Ectodermal cell (in vitro differentiated cells): ENCODE data around the gene KDM3A.

Experiments
- H3K27ac ChIP-seq: 2 replicates; pipeline ENCODE4 v1.7.0; 2013; ENCODE audit warnings: mild to moderate bottlenecking, low read depth, low read length; ENCODE audit not compliant: insufficient read depth, poor library complexity, severe bottlenecking
- H3K27me3 ChIP-seq: 2 replicates; pipeline ENCODE4 v1.7.0; 2013; ENCODE audit warnings: mild to moderate bottlenecking, low read length; ENCODE audit not compliant: insufficient read depth, control insufficient read depth, poor library complexity, severe bottlenecking
- H3K36me3 ChIP-seq: one replicate; pipeline ENCODE4 v1.7.0; 2013; ENCODE audit warnings: low read length; ENCODE audit not compliant: control insufficient read depth, insufficient read depth
- H3K4me1 ChIP-seq: one replicate; pipeline ENCODE4 v1.7.0; 2013; ENCODE audit warnings: low read length; ENCODE audit not compliant: control insufficient read depth, insufficient read depth
- H3K4me3 ChIP-seq: 2 replicates; pipeline ENCODE4 v1.7.0; 2013; ENCODE audit warnings: low read depth, low read length, control low read depth; ENCODE audit not compliant: insufficient read depth
- H3K9me3 ChIP-seq: 2 replicates; pipeline ENCODE4 v1.7.0; 2013; ENCODE audit warnings: mild to moderate bottlenecking, low read length, moderate library complexity; ENCODE audit not compliant: control insufficient read depth
- WGBS, 2 experiments: methylation state at CpG; one replicate each; pipeline ENCODE4 v1.1.7; 2013; ENCODE audit warnings: missing lambda C conversion rate in 2 of 2; 5-methylcytosine and 5-hydroxymethylcytosine counted together

The KDM3A gene

GRCh38 chr2:86476092-86476491 lies 34.9 kb downstream of the KDM3A start:
- no peak overlapping the region for H3K4me3 ChIP-seq
- H3K9me3 ChIP-seq, result no peaks in the 10 kb centered on the region
- no peak overlapping the region for H3K27ac ChIP-seq
- no peaks in the 10 kb centered on the region for H3K4me1 ChIP-seq
- H3K36me3 ChIP-seq, result peaks cover 44% of the 10 kb centered on the region
- H3K27me3 ChIP-seq, result no peaks in the 10 kb centered on the region

GRCh38 chr2:86476918-86477317 lies 35.7 kb downstream of the KDM3A start:
- 96% methylated on average over 3 of the region's 3 CpGs for WGBS, 2 experiments
- peaks cover 45% of the 10 kb centered on the region for H3K36me3 ChIP-seq
- no peak overlapping the region for H3K4me3 ChIP-seq
- H3K4me1 ChIP-seq, result no peaks in the 10 kb centered on the region
- no peak overlapping the region for H3K27ac ChIP-seq
- no peaks in the 10 kb centered on the region for H3K9me3 ChIP-seq
- H3K27me3 ChIP-seq, result no peaks in the 10 kb centered on the region

GRCh38 chr2:86477349-86477748 lies 36.2 kb downstream of the KDM3A start:
- H3K27ac ChIP-seq, result no peak overlapping the region
- H3K4me1 ChIP-seq, result no peaks in the 10 kb centered on the region
- H3K36me3 ChIP-seq, result peaks cover 43% of the 10 kb centered on the region
- no peaks in the 10 kb centered on the region for H3K9me3 ChIP-seq
- H3K4me3 ChIP-seq, result no peak overlapping the region
- H3K27me3 ChIP-seq, result no peaks in the 10 kb centered on the region

GRCh38 chr2:86480105-86480504 lies 38.9 kb downstream of the KDM3A start:
- no peaks in the 10 kb centered on the region for H3K9me3 ChIP-seq
- WGBS, 2 experiments, result 87 to 90% methylated on average over 7 of the region's 7 CpGs
- H3K4me1 ChIP-seq, result no peaks in the 10 kb centered on the region
- no peak overlapping the region for H3K27ac ChIP-seq
- H3K36me3 ChIP-seq, result peaks cover 48% of the 10 kb centered on the region
- H3K4me3 ChIP-seq, result no peak overlapping the region
- H3K27me3 ChIP-seq, result no peaks in the 10 kb centered on the region

- 94 to 97% methylated on average over 3 of the region's 3 CpGs for WGBS, 2 experiments
- Histone ChIP-seq H3K27ac (no peak overlapping the region), H3K36me3 (peaks cover 49% of the 10 kb centered on the region), H3K4me1 (no peaks in the 10 kb centered on the region), H3K9me3 (no peaks in the 10 kb centered on the region), H3K27me3 (no peaks in the 10 kb centered on the region), H3K4me3 (no peak overlapping the region)
These were observed 40.9 kb downstream of the KDM3A start for GRCh38 chr2:86482034-86482433.

- no peaks in the 10 kb centered on the region for H3K4me1 ChIP-seq
- H3K4me3 ChIP-seq, result no peak overlapping the region
- 92 to 93% methylated on average over 3 of the region's 3 CpGs for WGBS, 2 experiments
- H3K27ac ChIP-seq, result no peak overlapping the region
- H3K9me3 ChIP-seq, result no peaks in the 10 kb centered on the region
- no peaks in the 10 kb centered on the region for H3K27me3 ChIP-seq
- H3K36me3 ChIP-seq, result peaks cover 61% of the 10 kb centered on the region
These were observed 43.2 kb downstream of the KDM3A start for GRCh38 chr2:86484385-86484784.

GRCh38 chr2:86485103-86485502 lies 43.9 kb downstream of the KDM3A start:
- Histone ChIP-seq H3K4me1 (no peaks in the 10 kb centered on the region), H3K36me3 (peaks cover 62% of the 10 kb centered on the region), H3K27me3 (no peaks in the 10 kb centered on the region), H3K27ac (no peak overlapping the region), H3K9me3 (no peaks in the 10 kb centered on the region), H3K4me3 (no peak overlapping the region)

GRCh38 chr2:86485802-86486201 lies 44.6 kb downstream of the KDM3A start:
- 100% methylated on average over 1 of the region's 3 CpGs for WGBS, 2 experiments
- Histone ChIP-seq H3K36me3 (peaks cover 62% of the 10 kb centered on the region), H3K9me3 (no peaks in the 10 kb centered on the region), H3K27ac (no peak overlapping the region), H3K4me3 (no peak overlapping the region), H3K4me1 (no peaks in the 10 kb centered on the region), H3K27me3 (no peaks in the 10 kb centered on the region)

GRCh38 chr2:86487062-86487461 lies 45.9 kb downstream of the KDM3A start:
- H3K27me3 ChIP-seq, result no peaks in the 10 kb centered on the region
- no peak overlapping the region for H3K4me3 ChIP-seq
- H3K36me3 ChIP-seq, result peaks cover 64% of the 10 kb centered on the region
- no peaks in the 10 kb centered on the region for H3K9me3 ChIP-seq
- WGBS, 2 experiments, result 97% methylated on average over 2 of the region's 2 CpGs; no CpG with 5 or more reads in 1 of the 2 experiments
- no peak overlapping the region for H3K27ac ChIP-seq
- H3K4me1 ChIP-seq, result no peaks in the 10 kb centered on the region

- WGBS, 2 experiments, result 96% methylated on average over 6 to 7 of the region's 7 CpGs
- Histone ChIP-seq H3K27me3 (no peaks in the 10 kb centered on the region), H3K36me3 (peaks cover 65% of the 10 kb centered on the region), H3K4me1 (no peaks in the 10 kb centered on the region), H3K4me3 (no peak overlapping the region), H3K9me3 (no peaks in the 10 kb centered on the region), H3K27ac (no peak overlapping the region)
These were observed 47.5 kb downstream of the KDM3A start for GRCh38 chr2:86488561-86489250.

GRCh38 chr2:86489542-86489941 lies 48.4 kb downstream of the KDM3A start:
- peaks cover 57% of the 10 kb centered on the region for H3K36me3 ChIP-seq
- no peaks in the 10 kb centered on the region for H3K9me3 ChIP-seq
- WGBS, 2 experiments, result 96 to 97% methylated on average over 3 of the region's 3 CpGs
- no peak overlapping the region for H3K4me3 ChIP-seq
- no peaks in the 10 kb centered on the region for H3K4me1 ChIP-seq
- no peak overlapping the region for H3K27ac ChIP-seq
- no peaks in the 10 kb centered on the region for H3K27me3 ChIP-seq
